Measurements from ENCODE around the gene ZFR. TPM values are rescaled to one million over a fixed set of nuclear protein-coding genes. Genes with fewer than 3 reads are reported as not detected.

The ZFR gene
- 10 to 100 TPM; 35.6 to 64.1 (median 57.4) TPM for total RNA-seq

DNA sequence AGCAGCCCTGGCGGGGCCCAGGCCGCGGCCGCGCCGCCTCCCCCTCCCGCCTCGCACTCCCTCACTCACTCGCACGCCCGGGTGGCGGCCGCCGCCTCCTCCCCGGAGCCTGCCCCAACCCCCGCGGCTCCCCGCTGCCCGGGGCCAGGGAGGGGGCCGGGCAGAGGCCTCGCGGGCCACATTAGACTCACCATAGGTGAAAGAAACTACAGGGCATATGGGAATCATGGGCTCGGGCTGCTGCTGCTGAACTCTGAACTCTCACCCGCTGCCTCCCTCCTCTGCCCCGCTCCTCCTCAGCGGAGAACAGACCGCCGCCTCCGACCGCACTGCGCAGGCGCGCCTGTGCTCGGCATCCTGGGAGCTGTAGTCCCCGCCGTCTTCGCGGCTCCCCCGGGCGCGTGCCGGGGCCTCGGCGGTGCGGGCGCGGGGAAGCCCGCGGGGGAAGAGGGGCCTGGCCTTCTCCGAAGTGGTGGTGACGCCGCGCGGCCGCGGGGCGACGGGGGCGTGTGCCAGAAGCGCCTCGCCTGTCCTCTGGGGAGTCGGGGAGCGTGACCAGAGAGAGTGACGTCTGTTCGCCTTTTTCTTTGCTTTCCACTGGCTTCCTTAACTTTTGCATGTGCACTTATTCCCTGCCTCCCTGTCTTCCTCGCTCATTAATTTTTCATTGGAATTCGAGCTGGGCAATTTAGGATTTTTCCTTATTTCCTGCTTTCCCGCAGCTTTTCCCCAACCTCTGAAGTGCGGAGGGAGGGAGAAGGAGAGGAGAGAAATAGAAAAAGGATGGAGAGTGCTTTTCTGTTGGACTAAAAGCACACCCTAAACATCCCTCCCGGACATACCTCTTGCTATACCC, at the start of gene ZFR:
TSS of gene ZFR (minus strand) at position 310 of the 856 bp plus-strand sequence. CDS start at position 228, 82 bp downstream.
- TF ChIP-seq POLR2AphosphoS5 (IDR thresholded peaks at IDR 0.05) (peak; percentile 85 to 90 (median 87)), POLR2A (IDR thresholded peaks at IDR 0.05) (peak; percentile 82), EP300 (IDR thresholded peaks at IDR 0.05; ENCODE audit: low read depth) (no peak)
- TF ChIP-seq, protein P1, sequence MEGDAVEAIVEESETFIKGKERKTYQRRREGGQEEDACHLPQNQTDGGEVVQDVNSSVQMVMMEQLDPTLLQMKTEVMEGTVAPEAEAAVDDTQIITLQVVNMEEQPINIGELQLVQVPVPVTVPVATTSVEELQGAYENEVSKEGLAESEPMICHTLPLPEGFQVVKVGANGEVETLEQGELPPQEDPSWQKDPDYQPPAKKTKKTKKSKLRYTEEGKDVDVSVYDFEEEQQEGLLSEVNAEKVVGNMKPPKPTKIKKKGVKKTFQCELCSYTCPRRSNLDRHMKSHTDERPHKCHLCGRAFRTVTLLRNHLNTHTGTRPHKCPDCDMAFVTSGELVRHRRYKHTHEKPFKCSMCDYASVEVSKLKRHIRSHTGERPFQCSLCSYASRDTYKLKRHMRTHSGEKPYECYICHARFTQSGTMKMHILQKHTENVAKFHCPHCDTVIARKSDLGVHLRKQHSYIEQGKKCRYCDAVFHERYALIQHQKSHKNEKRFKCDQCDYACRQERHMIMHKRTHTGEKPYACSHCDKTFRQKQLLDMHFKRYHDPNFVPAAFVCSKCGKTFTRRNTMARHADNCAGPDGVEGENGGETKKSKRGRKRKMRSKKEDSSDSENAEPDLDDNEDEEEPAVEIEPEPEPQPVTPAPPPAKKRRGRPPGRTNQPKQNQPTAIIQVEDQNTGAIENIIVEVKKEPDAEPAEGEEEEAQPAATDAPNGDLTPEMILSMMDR (IDR thresholded peaks at IDR 0.05): no peak
- in situ Hi-C loops (cut with MboI; ENCODE audit: low pct_ligation_motif_present in 1 of 4, low pct_unique_long_range_greater_than_20kb in 1 of 4, low sequenced_read_pairs in 3 of 4): no loop called here
- Histone ChIP-seq H3K36me3 (no peaks in the 10 kb centered on the region), H3K9me3 (no peaks in the 10 kb centered on the region), H3K27ac (peak within 1 kb of the TSS; percentile 97 to 98 (median 98)), H3K27me3 (no peaks in the 10 kb centered on the region), H3K4me1 (peaks cover 4 to 57% (median 28%) of the 10 kb centered on the region in 4 donors), H3K4me3 (peak within 1 kb of the TSS; percentile 84 to 97 (median 92))
- intact Hi-C loops (cut with DNase I; ENCODE audit: low total_unique reads): no loop called here
- 9 to 18% methylated on average over 21 to 58 of the region's 70 CpGs for WGBS, 2 donors (ENCODE audit: low coverage in 1 of 2)
- DNase-seq: peak; percentile 95

DNA sequence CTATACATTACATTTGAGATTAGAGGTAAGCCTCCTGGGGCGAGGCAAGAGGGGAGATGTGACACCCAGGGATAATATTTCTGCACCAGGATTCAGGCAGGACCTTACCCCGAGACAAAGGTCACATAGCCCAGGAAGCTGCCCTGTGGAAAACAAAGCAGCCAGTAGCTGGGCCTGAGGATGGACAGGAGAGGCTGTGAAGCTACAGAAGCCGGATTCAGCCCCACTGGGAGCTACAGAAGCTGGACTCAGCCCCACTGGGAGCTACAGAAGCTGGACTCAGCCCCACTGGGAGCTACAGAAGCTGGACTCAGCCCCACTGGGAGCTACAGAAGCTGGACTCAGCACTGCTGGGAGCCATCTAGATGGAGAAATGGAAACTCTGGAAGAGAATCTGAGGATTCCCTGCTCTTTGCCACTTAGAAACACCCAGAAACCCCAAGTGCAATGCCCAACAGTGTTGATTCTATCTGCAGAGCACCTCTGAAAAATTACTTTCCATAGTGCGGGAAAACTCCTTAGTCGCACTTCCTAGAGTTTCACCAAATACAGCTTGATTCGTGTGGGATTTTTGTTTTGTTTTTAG, 46.5 kb upstream of the ZFR start:
- in situ Hi-C loops (cut with MboI; ENCODE audit: low pct_ligation_motif_present in 1 of 4, low pct_unique_long_range_greater_than_20kb in 1 of 4, low sequenced_read_pairs in 3 of 4): loop anchor here in 1 of 4 donors (10.0 kb wide), 1 partner anchor 124 kb away; no protein-coding TSS in a partner anchor
- H3K4me1 ChIP-seq: peaks cover 3 to 7% (median 4%) of the 10 kb centered on the region in 4 donors
- no peaks in the 10 kb centered on the region for H3K27me3 ChIP-seq
- H3K9me3 ChIP-seq: no peaks in the 10 kb centered on the region
- DNase-seq: no peak
- H3K27ac ChIP-seq: no peak overlapping the region
- intact Hi-C loops (cut with DNase I; ENCODE audit: low total_unique reads): no loop called here
- no peak overlapping the region for H3K4me3 ChIP-seq
- no peaks in the 10 kb centered on the region for H3K36me3 ChIP-seq
- TF ChIP-seq, protein P1 (IDR thresholded peaks at IDR 0.05): no peak
- no peak for TF ChIP-seq POLR2AphosphoS5 (IDR thresholded peaks at IDR 0.05)
- no peak for TF ChIP-seq POLR2A (IDR thresholded peaks at IDR 0.05)
- no peak for TF ChIP-seq EP300 (IDR thresholded peaks at IDR 0.05; ENCODE audit: low read depth)
- WGBS, 2 donors (ENCODE audit: low coverage in 1 of 2): 77 to 94% methylated on average over 3 to 6 of the region's 6 CpGs

DNA sequence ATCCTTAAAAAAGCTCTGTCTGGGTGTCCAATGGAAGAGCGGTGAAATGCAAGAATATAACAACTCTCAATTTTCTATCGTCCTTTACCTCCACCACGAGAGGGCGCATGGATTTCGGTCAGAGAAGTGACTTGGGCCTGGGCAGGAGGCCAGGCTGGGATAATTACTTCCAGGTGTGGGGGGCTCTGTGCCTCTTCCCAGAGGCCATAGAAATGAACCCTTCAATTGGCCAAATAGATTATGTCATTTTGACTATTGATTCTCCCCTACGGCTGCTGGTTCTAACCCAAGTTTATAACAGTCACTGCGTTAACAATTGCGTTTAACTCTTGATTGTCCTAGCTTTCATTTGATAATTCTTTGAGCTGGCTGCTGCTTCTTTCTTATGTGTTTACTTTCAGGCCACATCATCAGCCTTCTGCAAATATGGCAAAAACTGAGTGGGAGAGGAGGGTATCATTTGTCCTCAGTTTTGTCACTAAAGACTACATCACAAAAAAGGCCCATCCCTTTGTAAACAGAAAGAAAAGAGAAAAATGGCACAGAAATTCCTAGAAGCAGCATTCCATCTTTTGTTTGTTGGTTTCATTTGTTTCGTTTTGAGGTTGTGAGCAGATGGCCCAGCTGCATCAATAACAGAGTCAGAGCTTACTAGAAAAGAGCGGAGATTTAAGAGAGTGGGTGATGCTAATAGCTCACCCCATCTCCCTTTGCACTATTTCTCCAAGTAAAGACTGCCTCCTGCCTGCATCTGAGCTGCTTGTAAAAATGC, 45.4 kb upstream of the ZFR start:
- no peaks in the 10 kb centered on the region for H3K27me3 ChIP-seq
- no peak overlapping the region for H3K27ac ChIP-seq
- in situ Hi-C loops (cut with MboI; ENCODE audit: low pct_ligation_motif_present in 1 of 4, low pct_unique_long_range_greater_than_20kb in 1 of 4, low sequenced_read_pairs in 3 of 4) (loop anchor here (5.0 to 10.0 kb wide), 3 partner anchors 102 to 125 kb away; no protein-coding TSS in a partner anchor), intact Hi-C loops (cut with DNase I; ENCODE audit: low total_unique reads) (no loop called here)
- DNase-seq: peak; percentile 76
- H3K4me1 ChIP-seq: peaks cover 3 to 7% (median 4%) of the 10 kb centered on the region in 4 donors
- no peak overlapping the region for H3K4me3 ChIP-seq
- H3K9me3 ChIP-seq: no peaks in the 10 kb centered on the region
- H3K36me3 ChIP-seq: no peaks in the 10 kb centered on the region
- TF ChIP-seq POLR2AphosphoS5 (IDR thresholded peaks at IDR 0.05) (peak; percentile 31 to 34 (median 31)), POLR2A (IDR thresholded peaks at IDR 0.05) (no peak)
- TF ChIP-seq, protein P1 (IDR thresholded peaks at IDR 0.05): peak; percentile 73 to 79 (median 75)
- 20 to 24% methylated on average over 1 to 10 of the region's 10 CpGs for WGBS, 2 donors (ENCODE audit: low coverage in 1 of 2)
